GM18520 (cell line): ENCODE measurements around the gene PRSS53.

ENCODE experiments used
- ATAC-seq: cut with Tn5 transposase; IDR thresholded peaks from one replicate; pipeline ENCODE4 v1.9.1; 2021; ENCODE audit not compliant: unreplicated experiment

PRSS53 gene

DNA sequence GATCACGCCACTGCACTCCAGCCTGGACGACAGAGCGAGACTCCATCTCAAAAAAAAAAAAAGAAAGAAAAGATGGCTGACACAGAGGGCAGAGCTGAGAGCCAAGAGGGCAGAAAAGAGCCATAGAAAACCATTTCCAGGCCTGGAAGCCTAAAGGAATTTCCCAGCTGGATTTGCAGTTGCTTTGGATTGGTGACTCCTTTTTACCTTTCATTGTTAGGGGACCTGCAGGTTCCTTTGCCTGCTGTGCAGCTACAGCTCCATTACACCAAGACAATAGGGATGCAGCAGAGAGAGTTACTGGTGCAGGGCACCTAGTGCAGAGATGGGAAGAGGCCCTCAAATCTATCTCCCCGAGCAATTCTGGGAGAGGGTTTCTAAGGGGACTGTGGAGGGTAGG lies 33.1 kb downstream of the PRSS53 start:
- ATAC-seq, result no peak

DNA sequence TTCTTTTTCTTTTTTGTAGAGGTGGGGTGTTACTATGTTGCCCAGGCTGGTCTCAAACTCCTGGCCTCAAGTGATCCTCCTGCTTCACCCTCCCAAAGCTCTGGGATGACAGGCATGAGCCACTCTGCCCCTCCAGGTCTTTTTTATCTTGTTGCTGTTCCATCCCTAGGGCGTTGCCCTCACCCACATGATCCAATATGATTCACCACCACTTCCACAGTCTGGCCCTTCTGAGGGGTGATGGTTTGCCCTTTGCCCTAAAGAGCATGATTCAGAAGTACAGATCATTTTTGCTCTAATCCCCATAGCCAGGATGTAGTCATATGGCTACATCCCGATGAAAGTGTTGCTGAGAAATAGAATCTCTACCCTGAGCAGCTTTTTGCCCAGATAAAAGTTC lies 36.6 kb downstream of the PRSS53 start:
- ATAC-seq, result no peak

DNA sequence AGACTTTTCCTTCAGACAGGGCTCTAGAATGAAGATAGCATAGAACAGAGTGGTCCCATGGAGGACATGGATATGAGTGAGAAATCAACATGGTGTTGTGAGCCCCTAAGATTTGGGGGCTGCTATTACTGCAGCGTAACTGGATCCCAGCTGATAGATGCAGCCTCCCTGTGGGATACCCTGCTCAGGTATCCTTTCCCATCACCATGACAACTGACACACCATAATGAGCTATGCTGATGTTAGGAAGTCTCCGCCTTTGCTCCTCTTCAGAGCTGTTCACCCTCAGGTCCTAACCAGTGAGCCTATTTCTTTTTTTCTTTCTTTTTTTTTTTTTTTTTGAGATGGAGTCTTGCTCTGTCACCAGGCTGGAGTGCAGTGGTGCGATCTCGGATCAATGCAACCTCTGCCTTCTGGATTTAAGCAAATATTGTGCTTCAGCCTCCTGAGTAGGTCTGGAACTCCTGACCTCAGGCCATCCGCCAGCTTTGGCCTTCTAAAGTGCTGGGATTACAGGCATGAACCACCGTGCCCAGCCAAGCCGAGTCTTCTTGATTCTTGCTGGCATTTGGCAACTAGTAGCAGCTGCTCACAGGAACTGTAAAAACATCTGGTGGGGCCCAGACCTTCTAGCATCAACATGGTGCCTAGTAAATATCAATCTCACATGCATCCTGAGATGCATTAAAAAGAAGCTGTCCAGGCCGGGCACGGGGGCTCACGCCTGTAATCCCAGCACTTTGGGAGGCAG lies 38.3 kb downstream of the PRSS53 start:
- ATAC-seq, result no peak

DNA sequence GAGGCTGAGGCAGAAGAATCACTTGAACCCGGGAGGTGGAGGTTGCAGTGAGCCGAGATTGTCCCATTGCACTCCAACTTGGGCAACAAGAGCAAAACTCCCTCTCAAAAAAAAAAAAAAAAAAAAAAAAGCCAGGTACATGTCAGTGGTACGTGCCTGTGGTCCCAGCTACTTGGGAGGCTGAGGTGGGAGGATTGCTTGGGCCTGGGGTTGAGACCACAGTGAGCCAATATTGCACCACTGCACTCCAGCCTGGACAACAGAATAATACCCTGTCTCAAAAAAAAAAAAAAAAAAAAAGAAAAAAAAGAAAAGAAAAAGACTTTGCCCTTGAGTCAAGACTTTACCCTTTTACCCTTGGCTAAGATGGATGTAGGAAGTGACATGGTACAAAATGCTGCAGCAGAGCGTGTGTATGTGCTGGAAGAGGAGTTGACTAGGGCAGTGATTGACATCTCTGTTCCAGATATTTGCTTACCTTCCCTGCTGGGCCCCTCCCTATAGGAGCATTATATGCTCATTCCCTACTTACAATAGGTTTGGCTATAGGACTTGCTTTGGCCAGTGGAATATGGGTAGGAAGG lies 44.8 kb downstream of the PRSS53 start:
- no peak for ATAC-seq

DNA sequence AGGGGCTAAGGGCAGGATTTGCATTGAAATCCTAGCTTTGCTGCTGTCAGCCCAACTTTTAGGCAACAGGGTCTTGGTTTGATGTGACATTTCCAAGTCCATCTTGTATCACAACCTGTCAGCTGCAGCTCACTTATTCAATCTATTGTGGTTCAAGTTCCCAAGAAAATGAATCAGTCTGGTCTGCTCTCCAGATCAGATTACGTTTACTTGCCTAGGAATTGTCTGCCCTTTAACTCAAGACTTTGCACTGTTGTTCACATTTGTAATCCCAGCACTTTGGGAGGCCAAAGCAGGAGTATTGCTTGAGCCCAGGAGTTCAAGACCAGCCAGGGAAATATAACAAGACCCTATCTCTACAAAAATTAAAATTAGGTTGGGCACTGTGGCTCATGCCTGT lies 45.4 kb downstream of the PRSS53 start:
- no peak for ATAC-seq

DNA sequence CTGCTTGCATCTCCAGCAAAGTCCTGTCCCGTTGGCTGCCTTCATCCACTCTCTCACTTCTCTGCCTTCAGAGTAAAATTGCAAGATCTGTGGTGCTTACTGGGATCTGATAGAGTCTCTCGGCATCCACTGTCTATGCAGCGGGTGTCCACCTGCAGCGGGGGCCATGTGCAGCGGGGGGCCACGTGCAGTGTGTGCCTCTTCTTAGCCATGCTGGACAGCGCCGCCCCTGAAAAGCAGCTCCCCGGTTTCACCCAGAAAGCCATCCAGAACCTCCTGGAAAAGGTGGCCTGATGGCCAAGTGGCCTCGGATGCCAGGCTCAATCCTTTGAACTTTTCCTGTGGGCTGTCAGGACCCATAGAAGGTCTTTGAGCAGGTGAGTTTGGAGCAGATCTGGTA lies 45.9 kb downstream of the PRSS53 start:
- ATAC-seq, result no peak

DNA sequence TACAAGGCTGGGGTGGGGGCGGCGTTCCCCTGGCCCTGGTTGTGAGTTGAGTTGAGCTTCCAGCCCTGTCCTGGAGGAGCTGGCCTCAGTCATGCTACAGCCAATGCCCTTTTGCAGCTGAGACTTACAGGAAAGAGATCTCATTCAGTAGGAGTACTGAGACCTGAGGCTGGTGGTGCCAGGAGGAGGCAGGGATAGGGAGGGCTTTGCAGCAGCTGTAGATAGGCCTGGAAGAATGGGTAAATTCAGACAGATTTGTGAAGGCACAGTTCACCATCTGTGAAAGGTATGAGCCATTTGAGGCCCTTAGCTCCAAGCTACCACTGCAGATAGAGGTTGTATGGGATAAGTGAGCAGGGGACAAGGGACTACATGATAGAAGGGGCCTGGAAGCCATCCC lies 49.8 kb downstream of the PRSS53 start:
- ATAC-seq, result no peak

DNA sequence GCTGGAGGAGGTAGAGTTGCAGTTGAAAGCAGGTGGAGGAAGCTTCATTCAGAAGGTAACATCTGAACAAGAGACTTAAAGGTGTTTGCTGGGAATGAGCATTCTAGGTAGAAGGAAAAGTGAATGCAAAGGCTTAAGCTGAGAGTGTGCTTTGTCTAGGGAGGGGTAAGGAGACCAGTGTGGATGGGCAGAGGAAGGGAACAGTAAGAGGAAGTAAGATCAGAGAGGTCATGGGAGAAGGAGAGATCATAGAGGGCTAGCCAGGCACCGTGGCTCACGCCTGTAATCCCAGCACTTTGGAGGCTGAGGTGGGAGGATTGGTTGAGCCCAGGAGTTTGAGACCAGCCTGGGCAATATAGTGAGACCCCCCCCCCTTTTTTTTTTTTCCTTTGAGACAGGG lies 52.1 kb downstream of the PRSS53 start:
- ATAC-seq, result no peak

DNA sequence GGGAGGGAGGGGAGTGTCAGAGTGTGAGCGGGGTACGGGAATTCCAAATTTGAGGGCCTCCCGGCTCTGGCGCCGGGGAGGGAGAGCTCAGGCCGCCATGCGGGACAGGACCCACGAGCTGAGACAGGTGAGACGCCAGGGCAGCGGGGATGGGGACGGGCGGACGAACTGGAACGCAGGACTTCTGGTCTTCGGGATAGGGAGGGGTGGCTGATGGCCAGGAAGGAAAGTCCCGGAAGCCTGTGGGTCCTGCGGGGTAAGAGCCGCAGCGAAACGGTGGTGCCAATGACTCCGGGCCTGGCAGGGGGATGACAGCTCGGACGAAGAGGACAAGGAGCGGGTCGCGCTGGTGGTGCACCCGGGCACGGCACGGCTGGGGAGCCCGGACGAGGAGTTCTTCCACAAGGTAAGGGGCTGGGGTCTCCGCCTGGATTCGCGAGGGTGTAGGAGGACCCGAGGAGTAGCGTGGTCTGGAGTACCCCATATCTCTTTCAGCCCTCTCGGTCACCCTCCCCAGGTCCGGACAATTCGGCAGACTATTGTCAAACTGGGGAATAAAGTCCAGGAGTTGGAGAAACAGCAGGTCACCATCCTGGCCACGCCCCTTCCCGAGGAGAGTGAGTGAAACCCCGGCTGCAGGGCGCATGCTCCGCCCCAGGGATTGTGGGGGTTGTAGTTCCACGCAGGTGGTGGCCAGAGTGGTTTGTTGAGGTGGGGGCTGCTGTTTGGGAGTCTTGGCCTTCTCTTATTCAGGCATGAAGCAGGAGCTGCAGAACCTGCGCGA lies 54.8 kb downstream of the PRSS53 start:
- peak; percentile 38 for ATAC-seq
